Duodenal mucosa (tissue), 2 donors: ENCODE results near the gene FAM83E.
"Not testable (repeated sequence)": the region's sequence is repeated elsewhere in the genome, so short reads cannot be mapped to it uniquely, and the experiment has no call there.

Experiments
- H3K27ac ChIP-seq: one replicate; pipeline ENCODE4 v1.7.0; 2013; ENCODE audit warnings: low read depth, low read length
- H3K27me3 ChIP-seq, 2 donors: one replicate each; pipeline ENCODE4 v1.7.0; 2013; ENCODE audit warnings: low read length in 2 of 2, control low read depth in 1 of 2; ENCODE audit not compliant: insufficient read depth in 2 of 2, control insufficient read depth in 1 of 2
- H3K36me3 ChIP-seq, 2 donors: one replicate each; pipeline ENCODE4 v1.7.0; 2013; ENCODE audit warnings: low read length in 2 of 2, control low read depth in 1 of 2; ENCODE audit not compliant: insufficient read depth in 2 of 2, control insufficient read depth in 1 of 2
- H3K4me1 ChIP-seq, 2 donors: one replicate each; pipeline ENCODE4 v1.7.0; 2013; ENCODE audit warnings: low read length in 2 of 2, control low read depth in 1 of 2; ENCODE audit not compliant: insufficient read depth in 2 of 2, control insufficient read depth in 1 of 2
- H3K4me3 ChIP-seq, 2 donors: one replicate each; pipeline ENCODE4 v1.7.0; 2013; ENCODE audit warnings: low read length in 2 of 2, low read depth in 1 of 2
- H3K9ac ChIP-seq, 2 donors: one replicate each; pipeline ENCODE4 v1.7.0; 2013; ENCODE audit warnings: low read length in 2 of 2, low read depth in 1 of 2
- H3K9me3 ChIP-seq, 2 donors: one replicate each; pipeline ENCODE4 v1.7.0; 2013; ENCODE audit warnings: low read length in 2 of 2, control low read depth in 1 of 2; ENCODE audit not compliant: control insufficient read depth in 1 of 2

Gene FAM83E

DNA sequence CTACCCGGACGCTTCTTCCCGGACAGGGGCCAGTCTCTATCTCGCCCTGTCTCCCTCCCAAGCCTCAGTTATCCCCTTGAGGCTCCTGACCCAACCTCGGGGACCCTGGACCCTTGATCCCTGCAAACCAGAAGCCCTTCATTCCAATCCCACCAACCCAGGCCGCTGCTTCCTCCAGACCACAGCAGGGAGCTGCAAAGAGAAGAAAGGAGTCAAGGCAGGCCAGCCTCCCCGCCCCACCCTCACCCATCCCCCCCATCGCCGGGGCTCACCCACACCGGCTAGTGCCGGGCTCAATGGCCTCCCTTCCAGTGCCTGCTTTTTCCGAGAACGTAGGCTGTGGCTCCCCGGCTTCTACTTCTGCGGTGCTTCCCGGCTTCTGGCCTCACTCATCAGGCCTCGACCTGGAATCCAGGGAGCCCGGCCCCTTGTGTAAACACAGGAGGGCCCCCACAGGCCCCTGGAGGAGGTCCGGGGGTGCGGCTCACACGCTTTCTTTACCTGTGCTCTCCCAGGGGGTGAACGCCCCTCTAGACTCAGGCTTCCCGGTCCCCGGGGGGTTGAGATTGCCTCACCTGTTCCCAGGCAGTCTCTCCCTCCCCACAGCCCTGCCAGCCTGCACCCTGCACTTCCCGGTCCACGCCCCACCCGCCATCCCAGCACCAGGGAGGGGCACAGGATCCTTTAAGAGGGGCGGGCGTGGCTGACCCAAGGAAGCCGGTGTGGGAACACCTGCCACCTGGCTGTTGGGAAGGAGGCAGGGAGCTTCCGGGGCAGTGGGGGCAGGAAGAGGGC lies at the start of gene FAM83E:
TSS of gene FAM83E (minus strand) at position 641 of the 795 bp plus-strand sequence. CDS start 1,704 bp downstream, outside the sequence.
- peaks cover 24 to 42% of the 10 kb centered on the region in 2 donors for H3K36me3 ChIP-seq
- peaks cover 33 to 53% of the 10 kb centered on the region in 2 donors for H3K4me1 ChIP-seq
- H3K27me3 ChIP-seq: no peaks in the 10 kb centered on the region
- peak within 1 kb of the TSS; percentile 92 to 98 for H3K9ac ChIP-seq
- H3K9me3 ChIP-seq: no peaks in the 10 kb centered on the region
- peak within 1 kb of the TSS; percentile 92 for H3K27ac ChIP-seq
- peak within 1 kb of the TSS; percentile 75 to 97 for H3K4me3 ChIP-seq

DNA sequence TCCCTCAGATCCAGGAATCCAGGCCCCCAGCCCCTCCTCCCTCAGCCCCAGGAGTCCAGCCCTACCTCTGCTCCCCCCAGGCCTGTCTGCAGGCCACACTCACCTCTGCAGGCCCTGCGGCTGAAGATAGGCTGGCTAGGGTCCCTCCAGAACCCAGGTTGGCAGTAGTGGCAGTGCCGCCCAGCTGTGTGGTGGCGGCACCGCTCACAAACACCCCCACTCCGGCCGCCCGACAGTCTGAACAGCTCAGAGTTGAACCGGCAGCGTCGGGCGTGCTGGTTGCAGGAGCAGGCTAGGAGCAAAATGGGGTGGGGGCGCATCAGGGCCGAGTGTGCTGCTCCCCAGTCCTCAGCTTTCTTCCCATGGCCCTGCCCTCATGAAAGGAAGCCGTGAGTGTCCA lies 49.6 kb upstream of the FAM83E start:
- Histone ChIP-seq H3K9ac (no peak overlapping the region), H3K27me3 (no peaks in the 10 kb centered on the region), H3K9me3 (no peaks in the 10 kb centered on the region), H3K4me3 (no peak overlapping the region), H3K27ac (no peak overlapping the region), H3K36me3 (no peaks in the 10 kb centered on the region), H3K4me1 (peaks cover 8 to 9% of the 10 kb centered on the region in 2 donors)

DNA sequence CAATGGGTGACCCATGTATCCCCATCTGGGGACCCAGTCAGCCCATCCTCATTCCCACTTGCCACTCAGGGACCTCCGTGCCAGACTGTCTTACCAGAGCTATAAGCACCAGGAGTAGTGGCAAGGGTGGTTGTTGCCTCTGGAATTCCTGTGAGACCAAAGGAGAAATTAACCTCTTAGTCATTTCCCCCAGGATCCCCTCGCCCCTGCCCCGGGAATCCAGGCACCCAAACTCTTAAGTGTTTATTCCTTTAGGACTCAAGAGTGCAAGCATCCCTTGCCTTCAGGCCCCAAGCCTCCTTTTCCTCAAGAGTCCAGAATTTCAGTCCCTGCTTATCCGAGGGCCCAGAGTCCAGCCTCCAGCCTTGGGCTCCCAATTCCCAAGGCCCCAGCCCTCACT lies 48.8 kb upstream of the FAM83E start:
- Histone ChIP-seq H3K27me3 (no peaks in the 10 kb centered on the region), H3K4me1 (peaks cover 8 to 9% of the 10 kb centered on the region in 2 donors), H3K27ac (no peak overlapping the region), H3K9ac (no peak overlapping the region), H3K36me3 (no peaks in the 10 kb centered on the region), H3K9me3 (no peaks in the 10 kb centered on the region), H3K4me3 (no peak overlapping the region)

DNA sequence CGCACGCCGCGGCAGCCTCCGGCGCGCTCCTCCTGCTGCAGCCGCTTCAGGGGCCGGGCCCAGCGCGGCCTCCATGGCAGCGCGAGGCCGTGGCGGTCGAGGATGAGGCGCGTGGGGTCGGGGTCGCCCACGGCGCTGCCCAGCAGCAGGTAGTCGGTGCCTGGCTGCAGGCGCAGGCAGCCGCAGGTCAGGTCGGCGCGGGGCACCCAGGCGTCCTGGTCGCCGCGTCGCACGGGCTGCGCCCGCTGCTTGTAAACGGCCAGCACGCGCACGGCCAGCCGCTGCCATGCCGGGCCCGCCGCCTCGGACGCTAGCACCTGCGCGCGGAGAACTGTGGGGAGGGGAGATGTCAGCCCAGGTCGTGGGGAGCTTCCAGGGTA lies 46.8 kb upstream of the FAM83E start:
- no peaks in the 10 kb centered on the region for H3K9me3 ChIP-seq
- no peak overlapping the region for H3K27ac ChIP-seq
- H3K36me3 ChIP-seq: no peaks in the 10 kb centered on the region
- H3K9ac ChIP-seq: no peak overlapping the region
- H3K27me3 ChIP-seq: no peaks in the 10 kb centered on the region
- H3K4me3 ChIP-seq: no peak overlapping the region
- H3K4me1 ChIP-seq: peaks cover 8 to 9% of the 10 kb centered on the region in 2 donors

DNA sequence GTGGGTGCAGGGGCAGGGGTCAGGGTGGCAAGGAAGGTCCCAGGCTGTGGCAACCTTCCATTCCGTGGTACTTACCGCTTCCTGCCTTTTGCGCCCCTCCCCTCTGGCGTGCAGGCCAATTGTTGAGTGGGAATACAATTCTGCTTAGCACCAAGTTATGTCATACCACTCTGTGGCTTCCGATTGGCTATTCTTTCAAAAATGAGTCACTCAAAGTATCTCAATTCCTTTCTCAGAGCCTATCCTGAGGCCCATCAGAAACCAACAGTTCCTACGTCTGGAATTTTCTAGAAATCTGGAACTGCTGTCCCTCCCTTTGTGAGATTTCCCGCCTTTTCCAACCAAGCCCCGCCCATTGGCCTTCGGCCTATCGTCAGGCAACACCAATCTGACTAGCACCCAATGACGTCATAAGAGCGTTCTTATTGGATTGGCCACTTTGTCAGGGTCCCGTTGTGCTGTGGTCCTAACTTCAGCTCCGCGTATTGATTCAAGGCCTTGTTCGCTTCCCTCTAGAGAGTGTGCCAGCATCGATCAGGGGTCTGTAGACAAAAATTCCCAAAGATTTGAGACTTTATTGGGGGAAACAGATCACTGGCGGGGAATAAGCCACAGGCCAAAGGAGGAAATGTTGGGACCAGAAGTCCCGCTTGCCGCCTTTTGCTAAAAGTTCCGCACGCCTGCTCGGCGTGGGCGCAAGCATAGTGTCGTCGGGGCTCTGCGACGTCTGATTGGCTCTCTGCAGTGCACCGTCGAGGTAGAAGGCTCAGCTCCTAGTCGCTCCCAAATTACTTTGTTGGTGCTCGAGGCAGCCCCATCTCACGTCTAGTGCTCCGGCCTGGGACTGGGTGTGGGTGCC lies 46.2 kb upstream of the FAM83E start:
- no peak overlapping the region for H3K27ac ChIP-seq

DNA sequence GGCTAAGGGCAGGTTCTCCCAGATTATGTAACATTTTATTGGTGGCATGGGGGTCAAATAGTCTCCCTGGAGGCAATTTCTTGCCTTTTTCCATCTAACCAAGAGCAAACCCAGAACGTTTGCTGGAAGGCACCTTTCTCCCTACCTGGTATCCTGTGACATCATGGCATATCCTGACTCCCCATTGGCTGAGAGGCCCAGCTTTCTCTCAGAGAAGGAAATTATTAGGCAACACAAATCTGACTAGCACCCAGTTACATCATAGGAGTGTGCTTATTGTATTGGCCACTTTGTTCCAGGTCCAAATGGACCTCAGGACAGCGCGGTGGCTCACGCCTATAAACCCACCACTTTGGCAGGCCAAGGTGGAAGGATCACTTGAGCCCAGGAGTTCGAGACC lies 44.9 kb upstream of the FAM83E start:
- Histone ChIP-seq H3K36me3 (no peaks in the 10 kb centered on the region), H3K9ac (no peak overlapping the region), H3K4me3 (no peak overlapping the region), H3K9me3 (no peaks in the 10 kb centered on the region), H3K27me3 (no peaks in the 10 kb centered on the region), H3K27ac (no peak overlapping the region), H3K4me1 (peaks cover 3 to 9% of the 10 kb centered on the region in 2 donors)

More for the DNA sequence above, 46.2 kb upstream of the FAM83E start:
- H3K4me3 ChIP-seq: peak overlapping the region; percentile 44 to 48
- H3K9me3 ChIP-seq: no peaks in the 10 kb centered on the region
- H3K36me3 ChIP-seq: no peaks in the 10 kb centered on the region
- H3K9ac ChIP-seq: peak overlapping the region; percentile 4 to 12
- peaks cover 6 to 9% of the 10 kb centered on the region in 2 donors for H3K4me1 ChIP-seq
- no peaks in the 10 kb centered on the region for H3K27me3 ChIP-seq

DNA sequence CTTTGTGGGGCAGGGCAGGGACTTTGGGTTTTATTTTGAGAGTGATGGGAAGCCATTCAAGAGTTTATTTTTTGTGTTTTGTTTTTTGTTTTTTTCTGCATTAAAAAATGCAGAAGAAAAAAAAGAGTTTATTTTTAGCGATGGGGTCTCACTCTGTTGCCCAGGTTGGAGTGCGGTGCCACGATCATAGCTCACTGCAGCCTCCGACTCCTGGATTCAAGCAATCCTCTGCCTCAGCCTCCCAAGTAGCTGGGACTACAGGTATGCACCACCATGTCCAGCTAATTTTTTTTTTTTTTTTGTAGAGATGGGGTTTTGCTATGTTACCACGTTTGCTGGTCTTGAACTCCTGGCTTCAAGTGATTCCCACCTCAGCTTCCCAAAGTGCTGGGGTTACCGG lies 43.6 kb upstream of the FAM83E start:
- no peak overlapping the region for H3K27ac ChIP-seq
- H3K36me3 ChIP-seq: no peaks in the 10 kb centered on the region
- H3K4me3 ChIP-seq: no peak overlapping the region
- no peaks in the 10 kb centered on the region for H3K9me3 ChIP-seq
- peaks cover 3 to 9% of the 10 kb centered on the region in 2 donors for H3K4me1 ChIP-seq
- H3K27me3 ChIP-seq: no peaks in the 10 kb centered on the region
- H3K9ac ChIP-seq: no peak overlapping the region

DNA sequence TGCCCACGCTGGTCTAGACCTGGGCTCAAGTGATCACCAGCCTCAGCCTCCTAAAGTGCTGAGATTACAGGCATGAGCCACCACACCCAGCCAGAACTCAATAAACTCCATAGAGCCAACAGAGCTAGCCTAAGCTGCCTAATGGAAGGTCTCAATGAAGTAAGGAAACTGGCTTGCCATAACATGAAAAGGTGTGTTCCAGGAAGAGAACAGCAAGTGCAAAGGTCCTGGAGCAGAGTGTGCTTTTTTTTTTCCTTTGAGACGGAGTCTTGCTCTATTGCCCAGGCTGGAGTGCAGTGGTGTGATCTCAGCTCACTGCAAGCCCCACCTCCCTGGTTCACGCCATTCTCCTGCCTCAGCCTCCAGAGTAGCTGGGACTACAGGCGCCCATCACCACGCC lies 43.0 kb upstream of the FAM83E start:
- H3K9me3 ChIP-seq, H3K4me1 ChIP-seq, H3K4me3 ChIP-seq, H3K27me3 ChIP-seq, H3K27ac ChIP-seq, H3K9ac ChIP-seq, H3K36me3 ChIP-seq: not testable (repeated sequence)

DNA sequence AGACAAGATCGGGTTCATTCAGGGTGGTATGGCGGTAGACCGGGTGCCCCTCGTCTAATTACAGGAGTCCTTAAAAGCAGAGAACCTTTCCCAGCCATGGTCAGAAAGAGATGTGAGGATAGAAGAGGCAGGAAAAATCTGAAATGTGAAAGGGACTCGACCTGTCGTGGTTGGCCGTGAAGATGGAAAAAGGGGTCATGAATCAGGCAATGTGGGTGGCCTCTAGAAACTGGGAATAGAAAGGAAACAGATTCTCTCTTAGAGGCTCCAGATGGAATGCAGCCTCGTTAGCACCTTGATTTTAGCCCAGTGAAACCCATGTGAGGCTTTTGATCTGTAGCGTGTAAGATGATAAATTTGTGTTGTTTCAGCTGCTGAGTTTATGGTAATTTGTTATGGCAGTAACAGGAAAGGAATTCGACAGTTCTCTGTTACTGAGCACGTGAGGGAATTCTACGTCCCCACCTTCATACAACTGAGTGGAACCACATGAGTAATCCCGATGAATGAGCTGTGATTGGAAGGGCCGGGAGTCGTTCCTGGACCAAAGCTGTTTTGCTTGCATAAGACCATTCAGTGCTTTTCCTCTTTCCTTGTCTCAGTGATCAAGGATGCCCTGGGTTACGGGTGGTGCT lies 42.1 kb upstream of the FAM83E start:
- peaks cover 3 to 9% of the 10 kb centered on the region in 2 donors for H3K4me1 ChIP-seq
- H3K4me3 ChIP-seq: no peak overlapping the region
- H3K27me3 ChIP-seq: no peaks in the 10 kb centered on the region
- no peaks in the 10 kb centered on the region for H3K36me3 ChIP-seq
- H3K9ac ChIP-seq: no peak overlapping the region
- no peak overlapping the region for H3K27ac ChIP-seq
- H3K9me3 ChIP-seq: no peaks in the 10 kb centered on the region
